B cell (primary cell): ENCODE measurements around the gene ADAMTS2. TPM values are rescaled to one million over a fixed set of nuclear protein-coding genes. Genes with fewer than 3 reads are reported as not detected.

Experiments used
- ATAC-seq: fragments of 200-7000 bp; cut with Tn5 transposase; one replicate; pipeline ENCODE4 v1.10.0; 2021; ENCODE audit warnings: low read depth, mild to moderate bottlenecking, moderate number of reproducible peaks, moderate library complexity
- CTCF ChIA-PET: fragments of 350-600 bp; sonication (Branson Sonifier 250); formaldehyde crosslinking; loops from one replicate; lab custom pipeline; 2021; ENCODE audit warnings: antibody characterized with exemption, inconsistent platforms; lab: Charles Lee
- POLR2A ChIA-PET: fragments of 350-600 bp; sonication (Branson Sonifier 250); formaldehyde crosslinking; loops from one replicate; lab custom pipeline; 2021; ENCODE audit warnings: antibody characterized with exemption; lab: Charles Lee
- DNase-seq: peaks from one replicate; pipeline ENCODE4 v3.0.0; 2013
- H2AFZ ChIP-seq: 2 replicates; pipeline ENCODE4 v1.6.1; 2012; ENCODE audit warnings: mild to moderate bottlenecking, low read depth, low read length; ENCODE audit not compliant: insufficient read depth, poor library complexity, severe bottlenecking
- H3K27ac ChIP-seq, 2 donors: 1 replicate in 1 of 2; 2 replicates in 1 of 2; pipeline ENCODE4 v1.5.1; 2012 to 2013; ENCODE audit warnings: low read length in 2 of 2, mild to moderate bottlenecking in 2 of 2, moderate library complexity in 1 of 2
- H3K27me3 ChIP-seq, 4 experiments: fragments of 200-600 bp in 1 of 4; sonication (generic) in 1 of 4; replicated peaks in 1 of 4; 1 replicate in 2 of 4; 2 replicates in 2 of 4; pipeline versions ENCODE4 v1.6.1 to v1.7.0; 2013 to 2016; ENCODE audit warnings: low read length in 3 of 4, mild to moderate bottlenecking in 2 of 4, mixed read lengths in 1 of 4, moderate library complexity in 1 of 4; ENCODE audit not compliant: insufficient read depth in 4 of 4, control insufficient read depth in 3 of 4; ENCODE audit errors: control extremely low read depth in 1 of 4
- H3K36me3 ChIP-seq, 2 experiments: replicated peaks in 1 of 2; 1 replicate in 1 of 2; 2 replicates in 1 of 2; pipeline versions ENCODE4 v1.6.1 to v1.7.1; 2013; ENCODE audit warnings: low read length in 1 of 2; ENCODE audit not compliant: insufficient read depth in 2 of 2, control insufficient read depth in 1 of 2; ENCODE audit errors: control extremely low read depth in 1 of 2, extremely low read depth in 1 of 2
- H3K4me1 ChIP-seq, 2 donors: fragments of 200-600 bp in 1 of 2; sonication (generic) in 1 of 2; 1 replicate in 1 of 2; 2 replicates in 1 of 2; pipeline versions ENCODE4 v1.5.1 to v1.6.1; 2013 to 2017; ENCODE audit warnings: low read length in 2 of 2; ENCODE audit not compliant: control insufficient read depth in 2 of 2, insufficient read depth in 2 of 2
- H3K4me2 ChIP-seq: replicated peaks from 2 replicates; pipeline ENCODE3; 2012; ENCODE audit warnings: mild to moderate bottlenecking, low read depth, low read length; ENCODE audit not compliant: poor library complexity, severe bottlenecking
- H3K4me3 ChIP-seq, 5 experiments: fragments of 200-600 bp in 1 of 5; sonication (generic) in 1 of 5; 1 replicate in 3 of 5; 2 replicates in 2 of 5; pipeline versions ENCODE4 v1.5.1 to v1.7.0; 2011 to 2016; ENCODE audit warnings: low read length in 4 of 5, mild to moderate bottlenecking in 4 of 5, low read depth in 2 of 5, control low read depth in 1 of 5, moderate library complexity in 1 of 5; ENCODE audit not compliant: insufficient read depth in 1 of 5; ENCODE audit errors: control extremely low read depth in 1 of 5, extremely low read depth in 1 of 5
- H3K79me2 ChIP-seq: fragments of 200-600 bp; sonication (generic); one replicate; pipeline ENCODE4 v1.6.0; 2016; ENCODE audit warnings: low read length; ENCODE audit not compliant: control insufficient read depth, insufficient read depth
- H3K9ac ChIP-seq: fragments of 200-600 bp; sonication (generic); 2 replicates; pipeline ENCODE4 v1.6.1; 2017; ENCODE audit warnings: mild to moderate bottlenecking, low read length, moderate library complexity
- H3K9me3 ChIP-seq, 3 donors: one replicate each; pipeline versions ENCODE4 v1.6.1 to v1.7.1; 2013; ENCODE audit warnings: low read length in 2 of 3; ENCODE audit not compliant: control insufficient read depth in 2 of 3, insufficient read depth in 1 of 3; ENCODE audit errors: control extremely low read depth in 1 of 3
- H4K20me1 ChIP-seq: 2 replicates; pipeline ENCODE4 v1.6.0; 2012; ENCODE audit warnings: mild to moderate bottlenecking, low read length; ENCODE audit not compliant: insufficient read depth, control insufficient read depth, poor library complexity, severe bottlenecking
- H3K27ac Mint-ChIP-seq: one replicate; pipeline ENCODE4 v1.8.0; 2021; ENCODE audit warnings: mixed read lengths
- H3K27me3 Mint-ChIP-seq: one replicate; pipeline ENCODE4 v1.8.0; 2021; ENCODE audit warnings: mixed read lengths
- H3K4me1 Mint-ChIP-seq: one replicate; pipeline ENCODE4 v1.8.0; 2021; ENCODE audit warnings: mixed read lengths
- H3K4me3 Mint-ChIP-seq: one replicate; pipeline ENCODE4 v1.8.0; 2021; ENCODE audit warnings: mixed read lengths
- H3K9me3 Mint-ChIP-seq: one replicate; pipeline ENCODE4 v1.8.0; 2022; ENCODE audit warnings: mixed read lengths; ENCODE audit not compliant: insufficient read depth
- EZH2 ChIP-seq: IDR thresholded peaks from 2 replicates; pipeline ENCODE4 v1.6.1; 2012; ENCODE audit warnings: borderline replicate concordance, low read depth, mild to moderate bottlenecking, moderate library complexity, low read length; ENCODE audit not compliant: insufficient read depth, poor library complexity, severe bottlenecking
- WGBS: methylation state at CpG from one replicate; pipeline ENCODE4 v1.1.5; 2013; ENCODE audit warnings: missing lambda C conversion rate; ENCODE audit not compliant: insufficient coverage; 5-methylcytosine and 5-hydroxymethylcytosine counted together
- intact Hi-C: fragments of 100-400 bp; cut with micrococcal nuclease; formaldehyde crosslinking; loops from one replicate; pipeline ENCODE4 v1.10.0; 2022
- polyA plus RNA-seq: library from polyadenylated mRNA; depleted of rRNA; stranded (reverse); fragments of >200 nt; gene quantifications from 2 replicates; pipeline ENCODE4 v1.2.3, GENCODE V29; 2012
- total RNA-seq, 2 donors: library from RNA; stranded (reverse); fragments of 120-200 nt in 1 of 2; gene quantifications; 1 replicate in 1 of 2; 2 replicates in 1 of 2; pipeline versions ENCODE4 v1.2.3 to v1.2.4, GENCODE V29; 2013 to 2022
- TF ChIP-seq, protein P1 (sequence below): fragments of 200-600 bp; IDR thresholded peaks from one replicate; pipeline ENCODE4 v1.8.0; 2022; ENCODE audit warnings: antibody characterized with exemption, mild to moderate bottlenecking

ADAMTS2 gene
- total and polyA plus RNA-seq, 2 donors (not counting 1 experiment from before 2014, with no cell fraction given) = not detected

DNA sequence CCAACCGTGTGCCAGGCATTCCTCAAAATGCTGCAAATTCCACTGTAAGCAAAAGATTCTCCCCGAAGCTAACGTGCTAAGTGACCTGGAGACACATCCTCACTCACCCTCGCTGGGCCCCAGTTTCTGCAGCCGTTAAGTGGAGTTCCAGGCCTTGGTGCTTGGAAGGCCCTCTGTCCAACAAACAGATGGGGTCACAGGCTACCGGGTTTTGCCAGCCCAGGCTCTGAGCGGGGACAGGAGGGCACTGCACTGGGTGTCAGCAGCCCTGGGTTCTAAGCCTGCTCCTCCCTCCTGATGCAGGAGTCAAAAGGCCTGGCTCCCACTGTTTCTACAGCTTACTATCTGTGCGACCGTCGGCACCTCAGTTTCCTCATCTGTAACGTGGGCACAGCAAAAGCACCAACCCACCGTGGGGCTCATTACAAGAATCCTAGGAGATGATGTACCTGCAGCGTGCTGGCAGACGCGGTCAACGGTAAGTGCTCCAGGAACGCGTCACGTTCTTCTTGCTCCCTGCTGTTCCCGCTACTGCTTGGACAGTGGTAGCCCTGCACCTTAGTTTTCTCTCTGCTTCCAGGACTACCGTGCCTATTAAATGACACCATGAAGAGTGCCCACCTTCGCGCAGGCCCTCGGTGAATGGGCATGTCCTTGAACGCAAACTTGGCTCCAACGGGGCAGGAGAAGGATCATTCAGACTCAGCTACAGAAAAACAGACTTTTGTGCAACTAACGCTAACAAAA lies 84.8 kb downstream of the ADAMTS2 start:
- H3K4me3 ChIP-seq = no peak overlapping the region
- H3K9ac ChIP-seq = no peak overlapping the region
- no peaks in the 10 kb centered on the region for H3K79me2 ChIP-seq
- TF ChIP-seq, protein P1, sequence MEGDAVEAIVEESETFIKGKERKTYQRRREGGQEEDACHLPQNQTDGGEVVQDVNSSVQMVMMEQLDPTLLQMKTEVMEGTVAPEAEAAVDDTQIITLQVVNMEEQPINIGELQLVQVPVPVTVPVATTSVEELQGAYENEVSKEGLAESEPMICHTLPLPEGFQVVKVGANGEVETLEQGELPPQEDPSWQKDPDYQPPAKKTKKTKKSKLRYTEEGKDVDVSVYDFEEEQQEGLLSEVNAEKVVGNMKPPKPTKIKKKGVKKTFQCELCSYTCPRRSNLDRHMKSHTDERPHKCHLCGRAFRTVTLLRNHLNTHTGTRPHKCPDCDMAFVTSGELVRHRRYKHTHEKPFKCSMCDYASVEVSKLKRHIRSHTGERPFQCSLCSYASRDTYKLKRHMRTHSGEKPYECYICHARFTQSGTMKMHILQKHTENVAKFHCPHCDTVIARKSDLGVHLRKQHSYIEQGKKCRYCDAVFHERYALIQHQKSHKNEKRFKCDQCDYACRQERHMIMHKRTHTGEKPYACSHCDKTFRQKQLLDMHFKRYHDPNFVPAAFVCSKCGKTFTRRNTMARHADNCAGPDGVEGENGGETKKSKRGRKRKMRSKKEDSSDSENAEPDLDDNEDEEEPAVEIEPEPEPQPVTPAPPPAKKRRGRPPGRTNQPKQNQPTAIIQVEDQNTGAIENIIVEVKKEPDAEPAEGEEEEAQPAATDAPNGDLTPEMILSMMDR = no peak
- TF ChIP-seq EZH2 = no peak
- H3K27me3 Mint-ChIP-seq = no peaks in the 10 kb centered on the region
- DNase-seq = no peak
- no peak overlapping the region for H3K4me2 ChIP-seq
- 94% methylated on average over 23 of the region's 27 CpGs for WGBS
- H3K4me3 Mint-ChIP-seq = no peak overlapping the region
- H3K9me3 ChIP-seq = no peaks in the 10 kb centered on the region
- POLR2A ChIA-PET = no interaction called here
- ATAC-seq = no peak
- H3K27ac Mint-ChIP-seq = no peak overlapping the region
- H3K4me1 ChIP-seq = no peaks in the 10 kb centered on the region
- H4K20me1 ChIP-seq = no peaks in the 10 kb centered on the region
- H3K9me3 Mint-ChIP-seq = no peaks in the 10 kb centered on the region
- no peak overlapping the region for H2AFZ ChIP-seq
- H3K4me1 Mint-ChIP-seq = no peaks in the 10 kb centered on the region
- intact Hi-C loops = no loop called here
- no peak overlapping the region for H3K27ac ChIP-seq
- CTCF ChIA-PET = no interaction called here
- no peaks in the 10 kb centered on the region for H3K27me3 ChIP-seq
- H3K36me3 ChIP-seq = no peaks in the 10 kb centered on the region

DNA sequence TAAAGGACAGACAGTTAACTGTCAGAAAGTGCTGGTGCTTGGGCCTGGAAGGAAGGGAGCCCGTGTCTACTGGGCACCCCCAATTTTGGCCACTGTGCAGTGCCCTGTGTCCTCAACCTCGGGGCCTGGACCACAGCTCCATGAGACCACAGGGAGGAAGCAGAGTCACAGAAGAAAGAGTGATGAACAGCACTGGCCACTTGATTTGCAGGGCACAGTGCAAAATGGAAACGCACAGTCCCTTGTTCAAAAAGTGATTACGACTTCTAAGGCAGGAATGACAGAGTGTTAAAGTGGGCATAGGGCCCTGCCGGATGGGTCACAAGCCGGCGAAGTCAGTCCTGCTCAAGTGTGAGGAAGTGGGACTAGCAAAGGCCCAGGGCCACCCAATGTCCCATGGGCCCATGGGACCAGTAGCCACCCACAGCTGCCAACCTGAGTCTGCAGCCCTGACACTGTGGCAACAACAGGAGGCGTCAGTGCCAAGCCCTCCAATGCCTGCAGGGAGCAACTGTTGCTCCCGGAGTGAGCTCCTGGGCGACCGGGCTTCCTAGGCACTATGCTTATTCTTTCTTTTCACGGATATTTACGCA lies 85.4 kb downstream of the ADAMTS2 start:
- intact Hi-C loops = no loop called here
- no peak for DNase-seq
- H3K4me1 Mint-ChIP-seq = no peaks in the 10 kb centered on the region
- ATAC-seq = no peak
- no peaks in the 10 kb centered on the region for H4K20me1 ChIP-seq
- no peak overlapping the region for H2AFZ ChIP-seq
- no peak overlapping the region for H3K4me3 Mint-ChIP-seq
- no peaks in the 10 kb centered on the region for H3K27me3 ChIP-seq
- H3K4me1 ChIP-seq = no peaks in the 10 kb centered on the region
- H3K79me2 ChIP-seq = no peaks in the 10 kb centered on the region
- H3K4me2 ChIP-seq = no peak overlapping the region
- no peaks in the 10 kb centered on the region for H3K9me3 Mint-ChIP-seq
- H3K9ac ChIP-seq = no peak overlapping the region
- H3K27me3 Mint-ChIP-seq = peaks cover 4% of the 10 kb centered on the region
- TF ChIP-seq EZH2 = no peak
- TF ChIP-seq, protein P1 = no peak
- no peaks in the 10 kb centered on the region for H3K36me3 ChIP-seq
- no peak overlapping the region for H3K4me3 ChIP-seq
- 92% methylated on average over 13 of the region's 13 CpGs for WGBS
- H3K27ac ChIP-seq = no peak overlapping the region
- no peaks in the 10 kb centered on the region for H3K9me3 ChIP-seq
- H3K27ac Mint-ChIP-seq = no peak overlapping the region
- CTCF ChIA-PET = no interaction called here
- POLR2A ChIA-PET = no interaction called here
